ENCODE data around the gene CDC42BPG. TPM values are rescaled to one million over a fixed set of nuclear protein-coding genes. Genes with fewer than 3 reads are reported as not detected.

The CDC42BPG gene
- total RNA-seq, 1 experiment from 2014 or later: 14.5 TPM

DNA sequence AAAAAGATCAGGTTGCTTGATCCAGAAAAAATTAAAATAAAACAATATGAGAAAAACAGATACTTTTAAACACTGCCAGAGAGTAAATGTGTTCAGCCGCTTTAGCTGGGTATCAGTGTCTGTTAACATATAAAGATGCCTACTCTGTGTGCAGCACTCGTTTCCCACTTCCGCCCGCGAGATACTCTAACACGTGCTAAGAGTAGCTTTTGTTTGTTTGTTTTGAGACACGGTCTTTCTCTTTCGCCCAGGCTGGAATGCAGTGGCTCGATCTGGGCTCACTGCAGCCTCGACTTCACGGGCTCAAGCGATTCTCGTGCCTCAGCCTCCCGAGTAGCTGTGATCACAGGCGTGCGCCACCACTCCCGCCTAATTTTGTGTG lies 33.6 kb downstream of the CDC42BPG start:
- ATAC-seq (peak; percentile 17), DNase-seq (no peak)
- CTCF ChIA-PET: no interaction called here
- Histone ChIP-seq H4K20me1 (ENCODE audit: low read length) (no peaks in the 10 kb centered on the region), H3F3A (ENCODE audit: low read length, unreplicated experiment) (no peaks in the 10 kb centered on the region), H3K9me3 (ENCODE audit: low read length) (no peaks in the 10 kb centered on the region), H3K27ac (ENCODE audit: low read length) (no peak overlapping the region), H3K27me3 (ENCODE audit: low read length) (no peaks in the 10 kb centered on the region), H3K4me1 (ENCODE audit: insufficient read depth, low read length) (peaks cover 10% of the 10 kb centered on the region; the same call in 1 of the 2 replicates), H3K9me2 (replicated peaks; ENCODE audit: low read length) (no peaks in the 10 kb centered on the region), H3K79me2 (ENCODE audit: low read length) (peaks cover 18% of the 10 kb centered on the region), H3K9ac (ENCODE audit: low read length) (peak overlapping the region; percentile 84), H3K4me3 (ENCODE audit: low read length) (peak overlapping the region; percentile 89), H3K36me3 (ENCODE audit: low read depth, low read length) (no peaks in the 10 kb centered on the region; the same call in 1 of the 2 replicates), H2AFZ (ENCODE audit: low read length) (peak overlapping the region; percentile 93), H3K4me2 (ENCODE audit: low read length) (peak overlapping the region; percentile 98)
- no peak for TF ChIP-seq EZH2 (IDR thresholded peaks at IDR 0.05; ENCODE audit: low read length, unreplicated experiment)
- TF ChIP-seq CTCF (conservative IDR thresholded peaks at IDR 0.05; ENCODE audit: low read depth, low read length): no peak
- TF ChIP-seq EZH2phosphoT487 (IDR thresholded peaks at IDR 0.05; ENCODE audit: borderline replicate concordance, low read length): no peak
- intact Hi-C loops (cut with micrococcal nuclease): loop anchor here (2.0 kb wide), 1 partner anchor 32 kb away; the partner anchor contains the start of gene SF1
- POLR2A ChIA-PET (ENCODE audit: unreplicated experiment): no interaction called here
- no TSS peak for BruUV-seq (replicated peaks)

DNA sequence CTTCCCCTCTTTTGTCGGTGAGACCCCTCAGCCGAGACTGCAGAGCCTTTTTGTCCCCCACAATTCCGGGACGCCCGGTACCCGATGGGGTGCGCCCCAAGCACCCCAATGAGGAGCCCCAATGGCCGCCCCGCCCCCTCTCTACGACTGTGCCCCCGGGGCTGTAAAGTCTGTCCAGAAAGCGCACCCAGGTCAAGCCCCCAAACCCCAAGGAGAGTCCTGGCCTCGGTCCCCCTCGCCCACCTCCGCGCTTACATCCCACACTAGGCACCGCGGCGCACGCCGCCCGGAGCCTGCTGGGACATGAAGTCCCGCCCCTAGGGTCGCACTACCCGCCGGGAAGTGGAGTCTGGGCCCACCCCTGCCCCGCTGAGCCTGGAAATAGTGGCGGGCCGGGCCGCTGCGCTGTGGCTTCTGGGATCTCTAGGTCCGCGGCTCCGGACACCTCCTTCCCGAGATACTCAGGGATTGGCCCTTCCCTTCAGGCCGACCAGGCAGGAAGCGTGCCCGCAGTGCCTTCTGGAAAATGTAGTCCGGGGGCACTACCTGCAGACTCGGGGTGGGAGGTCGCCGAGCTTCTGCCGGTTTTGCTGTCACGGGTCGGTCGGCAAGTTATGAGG lies 34.1 kb downstream of the CDC42BPG start, which contains the start of gene MEN1:
MEN1 (minus strand) TSS at position 281 of the 620 bp plus-strand sequence. CDS start 442 bp downstream, outside the sequence.
- H3K9me3 ChIP-seq (ENCODE audit: low read length): no peaks in the 10 kb centered on the region
- TF ChIP-seq CTCF (conservative IDR thresholded peaks at IDR 0.05; ENCODE audit: low read depth, low read length): no peak
- TF ChIP-seq EZH2phosphoT487 (IDR thresholded peaks at IDR 0.05; ENCODE audit: borderline replicate concordance, low read length): no peak
- no peak for TF ChIP-seq EZH2 (IDR thresholded peaks at IDR 0.05; ENCODE audit: low read length, unreplicated experiment)
- peaks cover 10% of the 10 kb centered on the region; the same call in 1 of the 2 replicates for H3K4me1 ChIP-seq (ENCODE audit: insufficient read depth, low read length)
- ChIA-PET POLR2A (ENCODE audit: unreplicated experiment) (interaction anchor here (0.6 kb wide), 1 partner anchor 687 kb away, joined by 3 read pairs; no protein-coding TSS in a partner anchor), CTCF (no interaction called here)
- peak within 1 kb of the TSS; percentile 93 for H2AFZ ChIP-seq (ENCODE audit: low read length)
- DNase-seq (peak; percentile 99), ATAC-seq (peak; percentile 99)
- no peaks in the 10 kb centered on the region for H3K27me3 ChIP-seq (ENCODE audit: low read length)
- peak within 1 kb of the TSS; percentile 89 for H3K4me3 ChIP-seq (ENCODE audit: low read length)
- no peaks in the 10 kb centered on the region for H3F3A ChIP-seq (ENCODE audit: low read length, unreplicated experiment)
- no peaks in the 10 kb centered on the region for H4K20me1 ChIP-seq (ENCODE audit: low read length)
- intact Hi-C loops (cut with micrococcal nuclease): loop anchor here (2.0 kb wide), 1 partner anchor 32 kb away; the partner anchor contains the start of gene SF1
- H3K27ac ChIP-seq (ENCODE audit: low read length): no peak within 1 kb of the TSS; the same call in 1 of the 2 replicates
- peak within 1 kb of the TSS; percentile 98 for H3K4me2 ChIP-seq (ENCODE audit: low read length)
- H3K9ac ChIP-seq (ENCODE audit: low read length): peak within 1 kb of the TSS; percentile 84
- peaks cover 18% of the 10 kb centered on the region for H3K79me2 ChIP-seq (ENCODE audit: low read length)
- no peaks in the 10 kb centered on the region for H3K9me2 ChIP-seq (replicated peaks; ENCODE audit: low read length)
- no peaks in the 10 kb centered on the region; the same call in 1 of the 2 replicates for H3K36me3 ChIP-seq (ENCODE audit: low read depth, low read length)
- TSS peak; percentile 44 for BruUV-seq (replicated peaks)

Data from PC-3 (cell line).